Sigmoid colon (tissue), 3 donors: ENCODE measurements around the gene SNHG17.

Experiments used
- CTCF ChIP-seq, 4 experiments: fragments of 450-650 bp in 3 of 4; fragments of 200-600 bp in 1 of 4; IDR thresholded peaks; one replicate each; pipeline ENCODE4 v1.5.1; 2016 to 2019; ENCODE audit warnings: antibody characterized with exemption in 4 of 4, mild to moderate bottlenecking in 3 of 4, moderate library complexity in 2 of 4
- POLR2A ChIP-seq, 2 donors: fragments of 450-650 bp; IDR thresholded peaks; one replicate each; pipeline ENCODE4 v1.6.1; 2016; ENCODE audit warnings: antibody characterized with exemption in 2 of 2, mild to moderate bottlenecking in 2 of 2, moderate library complexity in 2 of 2

- no peak for TF ChIP-seq CTCF (IDR thresholded peaks at IDR 0.05)
- no peak for TF ChIP-seq POLR2A (IDR thresholded peaks at IDR 0.05)
These were observed 32.3 kb downstream of the SNHG17 start for GRCh38 chr20:38402816-38403215.
